ENCODE data around the gene SLC1A2.

GRCh38 chr11:35303596-35304385, 115.6 kb downstream of the SLC1A2 start:
- TF ChIP-seq CTCF (IDR thresholded peaks at IDR 0.05; ENCODE audit: insufficient read depth, low read length, poor library complexity, severe bottlenecking) (no peak), EZH2phosphoT487 (conservative IDR thresholded peaks at IDR 0.05; ENCODE audit: low read length) (no peak)
